Naive thymus-derived CD4-positive, alpha-beta T cell (primary cell): ENCODE measurements around the gene FOSL1. TPM values are rescaled to one million over a fixed set of nuclear protein-coding genes. Genes with fewer than 3 reads are reported as not detected.

Experiments
- ATAC-seq: fragments of 150-1000 bp; cut with Tn5 transposase; 2 replicates; pipeline ENCODE4 v1.10.0; 2021; ENCODE audit warnings: mild to moderate bottlenecking, moderate library complexity
- CTCF ChIA-PET: fragments of 350-600 bp; sonication (Branson Sonifier 250); formaldehyde crosslinking; loops from one replicate; lab custom pipeline; 2021; ENCODE audit warnings: antibody characterized with exemption; lab: Charles Lee
- POLR2A ChIA-PET: fragments of 350-600 bp; sonication (Branson Sonifier 250); formaldehyde crosslinking; loops from one replicate; lab custom pipeline; 2021; ENCODE audit warnings: antibody characterized with exemption, inconsistent platforms; lab: Charles Lee
- DNase-seq, 9 donors: peaks; one replicate each; pipeline versions ENCODE4 v3.0.0 to v3.0.0-alpha.2; 2020 to 2022; ENCODE audit warnings: mixed read lengths in 1 of 9
- H3K27ac ChIP-seq: one replicate; pipeline ENCODE4 v1.7.0; 2013; ENCODE audit warnings: mild to moderate bottlenecking, low read depth, low read length, moderate library complexity
- H3K27me3 ChIP-seq, 2 donors: one replicate each; pipeline ENCODE4 v1.7.0; 2013; ENCODE audit warnings: low read length in 2 of 2, mild to moderate bottlenecking in 2 of 2, moderate library complexity in 2 of 2; ENCODE audit not compliant: control insufficient read depth in 2 of 2, insufficient read depth in 2 of 2
- H3K36me3 ChIP-seq, 3 experiments: 1 replicate in 2 of 3; 2 replicates in 1 of 3; pipeline ENCODE4 v1.7.0; 2013; ENCODE audit warnings: low read length in 3 of 3, mild to moderate bottlenecking in 3 of 3, moderate library complexity in 1 of 3; ENCODE audit not compliant: insufficient read depth in 3 of 3, control insufficient read depth in 2 of 3
- H3K4me1 ChIP-seq, 2 donors: one replicate each; pipeline ENCODE4 v1.7.0; 2013; ENCODE audit warnings: low read length in 2 of 2, mild to moderate bottlenecking in 2 of 2, moderate library complexity in 1 of 2; ENCODE audit not compliant: control insufficient read depth in 2 of 2, insufficient read depth in 2 of 2
- H3K4me3 ChIP-seq: 2 replicates; pipeline ENCODE4 v1.7.0; 2013; ENCODE audit warnings: mild to moderate bottlenecking, low read length
- H3K9me3 ChIP-seq, 3 experiments: 1 replicate in 2 of 3; 2 replicates in 1 of 3; pipeline ENCODE4 v1.7.0; 2013; ENCODE audit warnings: low read length in 3 of 3; ENCODE audit not compliant: control insufficient read depth in 2 of 3
- H3K27ac Mint-ChIP-seq, 9 donors: one replicate each; pipeline ENCODE4 v1.8.0; 2020 to 2022; ENCODE audit warnings: mixed read lengths in 9 of 9, mild to moderate bottlenecking in 8 of 9, moderate library complexity in 5 of 9, inconsistent platforms in 2 of 9
- H3K27me3 Mint-ChIP-seq, 5 donors: one replicate each; pipeline ENCODE4 v1.8.0; 2021 to 2022; ENCODE audit warnings: mixed read lengths in 5 of 5, mild to moderate bottlenecking in 1 of 5
- H3K36me3 Mint-ChIP-seq, 5 donors: one replicate each; pipeline ENCODE4 v1.8.0; 2020 to 2022; ENCODE audit warnings: mixed read lengths in 5 of 5, mild to moderate bottlenecking in 3 of 5, inconsistent platforms in 1 of 5
- H3K4me1 Mint-ChIP-seq, 7 donors: one replicate each; pipeline ENCODE4 v1.8.0; 2020 to 2022; ENCODE audit warnings: mixed read lengths in 7 of 7, mild to moderate bottlenecking in 3 of 7, inconsistent platforms in 1 of 7
- H3K4me3 Mint-ChIP-seq, 10 donors: one replicate each; pipeline ENCODE4 v1.8.0; 2020 to 2022; ENCODE audit warnings: mild to moderate bottlenecking in 10 of 10, mixed read lengths in 10 of 10, moderate library complexity in 6 of 10, inconsistent platforms in 2 of 10
- H3K9me3 Mint-ChIP-seq, 11 donors: one replicate each; pipeline ENCODE4 v1.8.0; 2020 to 2022; ENCODE audit warnings: mixed read lengths in 11 of 11, mild to moderate bottlenecking in 4 of 11, inconsistent platforms in 1 of 11, moderate library complexity in 1 of 11
- intact Hi-C, 2 donors: fragments of 100-400 bp; cut with micrococcal nuclease; formaldehyde crosslinking; loops; one replicate each; pipeline ENCODE4 v1.15.1; 2023
- polyA plus RNA-seq, 2 donors: library from polyadenylated mRNA; unstranded; fragments of 300-500 nt; fragmentation: Illumina TruSeq; gene quantifications; one replicate each; pipeline ENCODE4 v1.2.3, GENCODE V29; 2021
- total RNA-seq, 6 experiments: library from RNA in 5 of 6; stranded (reverse) in 5 of 6; gene quantifications; 1 replicate in 5 of 6; 2 replicates in 1 of 6; pipeline ENCODE4 v1.2.3 and lab custom pipeline; 2021 to 2026

The FOSL1 gene
- total and polyA plus RNA-seq, 7 experiments from 2014 or later, result 2.8 to 25.7 (median 4.0) TPM; not detected in 4

DNA sequence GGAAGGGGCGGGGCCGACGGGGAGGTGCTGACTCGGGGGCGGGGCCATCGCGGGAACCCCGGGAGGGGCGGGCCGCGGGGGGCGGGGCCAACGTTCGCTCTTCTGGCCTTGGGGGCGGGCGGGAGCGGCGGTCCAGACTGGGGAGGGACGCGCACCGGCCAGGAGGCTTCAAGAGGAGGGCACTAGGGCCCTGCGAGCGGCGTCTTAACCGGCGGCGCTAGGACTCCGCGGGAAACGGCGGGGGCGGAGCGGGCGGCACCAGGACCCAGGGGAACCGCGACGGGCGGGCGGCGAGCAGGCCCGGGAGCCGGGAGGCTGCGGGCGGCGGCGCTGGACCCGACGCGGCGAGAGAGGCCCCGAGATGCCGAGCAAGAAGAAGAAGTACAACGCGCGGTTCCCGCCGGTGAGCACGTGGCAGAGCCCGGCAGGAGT lies 19.0 kb upstream of the FOSL1 start, which contains the start of gene DRAP1:
DRAP1 (plus strand) TSS at position 286 of the 432 bp plus-strand sequence; CDS start at position 362, 76 bp downstream.
- Histone ChIP-seq H3K27me3 (no peaks in the 10 kb centered on the region), H3K36me3 (peaks cover 0 to 37% (median 4%) of the 10 kb centered on the region in 3 experiments), H3K4me3 (peak within 1 kb of the TSS; percentile 83), H3K27ac (peak within 1 kb of the TSS; percentile 95), H3K9me3 (no peaks in the 10 kb centered on the region), H3K4me1 (peaks cover 26 to 28% of the 10 kb centered on the region in 2 donors)
- Mint-ChIP-seq H3K9me3 (no peaks in the 10 kb centered on the region), H3K4me1 (peaks cover 32 to 61% (median 35%) of the 10 kb centered on the region in 7 donors), H3K27ac (peak within 1 kb of the TSS; percentile 79 to 96 (median 90)), H3K4me3 (peak within 1 kb of the TSS; percentile 86 to 96 (median 93)), H3K36me3 (peaks cover 4 to 33% (median 13%) of the 10 kb centered on the region in 5 donors), H3K27me3 (no peaks in the 10 kb centered on the region)
- CTCF ChIA-PET, result interaction anchor here (1.3 to 2.3 kb wide), 3 partner anchors 23 to 32 kb away, joined by 3 to 13 read pairs (median 4); partner anchors contain the start of gene CCDC85B
- POLR2A ChIA-PET, result interaction anchor here (0.8 to 5.7 kb wide), 18 partner anchors 10 to 86 kb away, joined by 3 to 54 read pairs (median 6); partner anchors contain the start of genes CCDC85B, FIBP, MUS81 and SART1
- peak; percentile 95 to 98 (median 97) for DNase-seq
- intact Hi-C loops, result loop anchor here (1.0 kb wide), 15 partner anchors 9 to 349 kb away; partner anchors contain the start of genes BANF1 (in 2 of the 2), EIF1AD (in 2 of the 2), FOSL1 (in 2 of the 2) and PCNX3 (in 2 of the 2)
- peak; percentile 93 for ATAC-seq

DNA sequence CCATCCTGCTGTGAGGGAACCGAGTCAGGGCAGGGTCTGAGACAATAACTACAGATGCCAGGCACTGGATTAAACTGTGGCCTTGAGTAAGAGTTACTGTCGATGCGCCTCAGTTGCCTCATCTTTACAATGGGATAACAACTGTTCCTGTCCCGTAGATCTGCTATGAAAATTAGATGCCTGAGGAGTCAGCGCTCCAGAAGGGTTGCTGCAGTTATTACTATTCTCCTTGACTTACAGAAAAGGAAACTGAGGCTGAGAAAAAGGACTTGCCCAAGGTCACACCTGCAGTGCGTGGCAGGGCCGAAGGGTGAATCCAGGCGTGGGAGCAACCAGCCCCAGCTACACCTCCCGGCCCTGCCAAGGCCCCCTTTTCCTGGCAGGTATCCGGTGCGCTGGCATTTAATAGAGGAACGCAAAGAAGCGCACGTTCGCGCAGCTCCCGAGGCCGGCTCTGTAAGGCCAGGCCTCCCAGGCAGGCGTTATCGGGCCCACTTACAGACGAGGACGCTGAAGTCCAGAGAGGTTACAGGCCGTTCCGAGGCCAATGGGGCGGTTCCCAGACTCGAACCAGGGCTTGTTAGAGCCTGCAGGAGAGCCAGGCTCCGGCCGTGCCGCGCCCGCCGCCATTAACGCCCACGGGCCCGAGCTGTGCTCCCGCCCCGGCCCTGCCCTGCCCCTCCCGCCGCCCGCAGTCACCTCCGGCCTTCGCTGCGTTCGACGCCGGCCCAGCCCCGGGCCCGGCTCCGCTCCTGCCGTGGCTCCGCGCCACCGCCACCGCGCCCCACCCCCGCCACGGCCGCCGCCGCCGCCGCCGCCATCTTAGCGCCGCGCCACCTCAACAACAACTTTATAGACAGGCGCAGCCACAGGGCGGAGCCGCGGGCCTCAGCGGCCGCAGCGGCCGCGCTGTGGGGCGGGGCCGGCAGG lies 18.3 kb upstream of the FOSL1 start, which contains the start of gene C11orf68:
C11orf68 (minus strand) TSS at position 852 of the 930 bp plus-strand sequence; CDS start at position 821, 31 bp downstream.
- H3K9me3 ChIP-seq, result no peaks in the 10 kb centered on the region
- peak; percentile 3 for ATAC-seq
- peaks cover 26 to 28% of the 10 kb centered on the region in 2 donors for H3K4me1 ChIP-seq
- no peaks in the 10 kb centered on the region for H3K9me3 Mint-ChIP-seq
- ChIA-PET POLR2A (interaction anchor here (0.6 to 2.5 kb wide), 18 partner anchors 10 to 153 kb away, joined by 3 to 54 read pairs (median 6); partner anchors contain the start of genes CCDC85B, FIBP, FOSL1 and MUS81), CTCF (interaction anchor here (0.6 to 2.3 kb wide), 5 partner anchors 20 to 31 kb away, joined by 3 to 13 read pairs (median 4); partner anchors contain the start of gene CCDC85B)
- intact Hi-C loops, result loop anchor here (1.0 kb wide), 15 partner anchors 10 to 350 kb away; partner anchors contain the start of genes BANF1 (in 2 of the 2), EIF1AD (in 2 of the 2), FOSL1 (in 2 of the 2) and PCNX3 (in 2 of the 2)
- peak within 1 kb of the TSS; percentile 83 for H3K4me3 ChIP-seq
- H3K36me3 ChIP-seq, result peaks cover 0 to 36% (median 4%) of the 10 kb centered on the region in 3 experiments
- H3K4me1 Mint-ChIP-seq, result peaks cover 32 to 60% (median 34%) of the 10 kb centered on the region in 7 donors
- peak within 1 kb of the TSS; percentile 86 to 96 (median 93) for H3K4me3 Mint-ChIP-seq
- no peaks in the 10 kb centered on the region for H3K27me3 Mint-ChIP-seq
- H3K36me3 Mint-ChIP-seq, result peaks cover 4 to 32% (median 11%) of the 10 kb centered on the region in 5 donors
- DNase-seq, result peak in 1 of 9 donors; percentile 38
- no peaks in the 10 kb centered on the region for H3K27me3 ChIP-seq
- peak within 1 kb of the TSS; percentile 95 for H3K27ac ChIP-seq
- H3K27ac Mint-ChIP-seq, result peak within 1 kb of the TSS; percentile 79 to 96 (median 90)

DNA sequence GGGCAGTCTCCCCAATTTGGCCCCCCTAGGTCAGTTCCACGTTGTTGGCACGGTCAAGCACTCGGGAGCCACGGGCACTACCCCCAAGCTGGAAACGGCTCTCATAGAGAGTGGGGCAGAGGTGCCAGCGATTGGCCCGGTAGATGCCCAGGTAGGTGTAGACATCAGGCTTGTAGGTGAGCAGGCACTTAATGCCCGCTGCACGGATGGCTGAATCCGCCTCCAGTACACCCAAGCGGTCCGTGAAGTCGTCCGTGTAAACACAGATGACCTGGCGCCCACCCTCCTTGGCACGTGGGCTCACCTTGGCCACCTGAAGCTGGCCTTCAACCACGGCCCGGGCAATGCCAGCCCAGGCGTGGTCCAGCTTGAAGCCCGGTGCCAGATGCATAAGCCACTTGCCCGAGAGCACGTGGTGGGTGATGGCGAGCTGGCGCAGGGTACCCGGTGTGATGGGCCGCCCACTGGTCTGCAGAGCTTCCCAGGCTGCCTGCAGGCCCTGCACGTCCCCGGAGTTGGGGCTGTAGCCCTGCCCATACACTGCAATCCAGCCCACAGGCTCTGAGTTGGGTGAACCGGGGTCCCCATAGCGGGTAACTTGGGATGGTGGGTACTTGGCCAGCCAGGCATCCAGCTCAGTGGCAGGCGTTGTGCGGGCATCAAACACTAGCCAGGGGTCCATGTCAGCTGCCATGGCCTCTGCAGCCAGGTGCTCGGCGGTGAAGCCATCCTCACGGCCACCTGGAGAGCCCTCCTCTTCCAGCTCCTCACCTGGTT lies 17.4 kb upstream of the FOSL1 start:
- Histone ChIP-seq H3K4me1 (peaks cover 26 to 28% of the 10 kb centered on the region in 2 donors), H3K4me3 (peak overlapping the region; percentile 83), H3K9me3 (no peaks in the 10 kb centered on the region), H3K27me3 (no peaks in the 10 kb centered on the region), H3K27ac (peak overlapping the region; percentile 95), H3K36me3 (peaks cover 0 to 29% (median 2%) of the 10 kb centered on the region in 3 experiments)
- peaks cover 3 to 27% (median 7%) of the 10 kb centered on the region in 5 donors for H3K36me3 Mint-ChIP-seq
- ATAC-seq (no peak), DNase-seq (no peak)
- peak overlapping the region; percentile 86 to 96 (median 90) for H3K4me3 Mint-ChIP-seq
- intact Hi-C loops, result no loop called here
- H3K27ac Mint-ChIP-seq, result peak overlapping the region in 8 of 9 donors; percentile 74 to 94 (median 88)
- no peaks in the 10 kb centered on the region for H3K27me3 Mint-ChIP-seq
- no peaks in the 10 kb centered on the region for H3K9me3 Mint-ChIP-seq
- H3K4me1 Mint-ChIP-seq, result peaks cover 29 to 52% (median 30%) of the 10 kb centered on the region in 7 donors
- ChIA-PET CTCF (interaction anchor here (0.6 to 2.3 kb wide), 5 partner anchors 19 to 30 kb away, joined by 3 to 13 read pairs (median 4); partner anchors contain the start of gene CCDC85B), POLR2A (interaction anchor here (0.6 to 2.5 kb wide), 22 partner anchors 9 to 281 kb away, joined by 3 to 54 read pairs (median 4); partner anchors contain the start of genes CCDC85B, FIBP, FOSL1 and MUS81)

DNA sequence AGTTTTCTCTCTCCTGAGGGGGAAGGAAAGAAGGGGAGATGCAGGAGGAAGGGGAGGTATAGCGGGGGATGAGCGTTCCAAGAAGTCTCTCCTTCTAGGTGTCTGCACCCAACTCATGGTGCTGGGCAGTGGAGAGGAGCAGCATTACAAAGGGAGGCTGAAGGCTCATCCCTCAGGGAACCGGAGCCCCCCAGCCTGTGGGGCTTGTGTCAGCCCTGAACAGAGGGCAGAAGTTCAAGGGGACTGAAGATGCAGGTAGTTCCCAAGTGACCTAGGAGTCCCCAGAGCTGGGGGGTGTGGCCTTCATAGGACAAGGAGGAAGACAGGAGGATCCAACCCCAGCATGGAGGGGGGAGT lies 16.9 kb upstream of the FOSL1 start:
- intact Hi-C loops, result no loop called here
- ATAC-seq (no peak), DNase-seq (no peak)
- H3K36me3 Mint-ChIP-seq, result peaks cover 0 to 22% (median under 1%) of the 10 kb centered on the region in 5 donors
- ChIA-PET POLR2A (interaction anchor here (0.6 to 2.5 kb wide), 12 partner anchors 8 to 282 kb away, joined by 3 to 54 read pairs (median 6); partner anchors contain the start of genes CCDC85B, FIBP and FOSL1), CTCF (interaction anchor here (2.3 kb wide), 1 partner anchor 27 kb away, joined by 13 read pairs; the partner anchor contains the start of gene CCDC85B)
- Histone ChIP-seq H3K9me3 (no peaks in the 10 kb centered on the region), H3K27me3 (no peaks in the 10 kb centered on the region), H3K4me1 (peaks cover 26 to 28% of the 10 kb centered on the region in 2 donors), H3K36me3 (peaks cover 0 to 23% (median 0%) of the 10 kb centered on the region in 3 experiments), H3K4me3 (peak overlapping the region; percentile 83), H3K27ac (peak overlapping the region; percentile 27)
- peak overlapping the region; percentile 52 to 96 (median 88) for H3K4me3 Mint-ChIP-seq
- H3K27ac Mint-ChIP-seq, result peak overlapping the region in 8 of 9 donors; percentile 8 to 86 (median 70)
- no peaks in the 10 kb centered on the region for H3K27me3 Mint-ChIP-seq
- peaks cover 25 to 47% (median 29%) of the 10 kb centered on the region in 7 donors for H3K4me1 Mint-ChIP-seq
- no peaks in the 10 kb centered on the region for H3K9me3 Mint-ChIP-seq

DNA sequence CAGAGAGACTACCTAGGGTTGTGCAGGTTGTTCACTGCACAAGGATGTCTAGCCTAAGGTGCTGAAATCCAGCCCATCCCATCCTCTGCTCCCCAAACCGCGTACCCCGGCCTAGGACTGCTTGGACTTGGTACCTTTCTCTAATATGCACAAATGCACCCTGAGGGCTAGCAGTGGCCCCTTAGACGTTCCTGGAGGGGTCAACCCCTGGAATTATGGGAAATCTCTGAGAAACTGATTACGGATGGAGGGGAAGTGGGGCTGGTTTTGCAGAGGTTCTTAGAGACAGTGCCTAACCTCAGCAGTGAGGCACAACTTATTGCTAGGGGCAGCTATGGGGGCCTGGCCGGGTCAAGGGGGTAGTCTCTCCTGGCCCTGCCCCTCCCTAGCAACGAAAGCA lies 16.2 kb upstream of the FOSL1 start:
- no peak overlapping the region for H3K4me3 ChIP-seq
- peaks cover 0 to 18% (median 0%) of the 10 kb centered on the region in 3 experiments for H3K36me3 ChIP-seq
- ChIA-PET POLR2A (interaction anchor here (0.9 to 2.8 kb wide), 4 partner anchors 23 to 43 kb away, joined by 3 to 17 read pairs (median 4); partner anchors contain the start of gene CCDC85B), CTCF (interaction anchor here (0.7 kb wide), 1 partner anchor 32 kb away, joined by 4 read pairs; no protein-coding TSS in a partner anchor)
- Mint-ChIP-seq H3K27me3 (peaks cover 0 to 2% (median 0%) of the 10 kb centered on the region in 5 donors), H3K4me1 (peaks cover 24 to 43% (median 29%) of the 10 kb centered on the region in 7 donors), H3K9me3 (no peaks in the 10 kb centered on the region), H3K4me3 (peak overlapping the region; percentile 52 to 96 (median 88)), H3K36me3 (peaks cover 0 to 21% (median 0%) of the 10 kb centered on the region in 5 donors), H3K27ac (peak overlapping the region in 6 of 9 donors; percentile 35 to 87 (median 75))
- no peaks in the 10 kb centered on the region for H3K9me3 ChIP-seq
- no peaks in the 10 kb centered on the region for H3K27me3 ChIP-seq
- intact Hi-C loops, result no loop called here
- no peak overlapping the region for H3K27ac ChIP-seq
- DNase-seq (no peak), ATAC-seq (no peak)
- peaks cover 26 to 28% of the 10 kb centered on the region in 2 donors for H3K4me1 ChIP-seq
